ENCODE measurements around the gene VPS4A. TPM values are rescaled to one million over a fixed set of nuclear protein-coding genes. Genes with fewer than 3 reads are reported as not detected.
A peak's percentile ranks its signal among the peaks of the same experiment; 100 is the strongest.

Gene VPS4A
- total RNA-seq, 1 donor from 2014 or later, result 29.2 TPM

DNA sequence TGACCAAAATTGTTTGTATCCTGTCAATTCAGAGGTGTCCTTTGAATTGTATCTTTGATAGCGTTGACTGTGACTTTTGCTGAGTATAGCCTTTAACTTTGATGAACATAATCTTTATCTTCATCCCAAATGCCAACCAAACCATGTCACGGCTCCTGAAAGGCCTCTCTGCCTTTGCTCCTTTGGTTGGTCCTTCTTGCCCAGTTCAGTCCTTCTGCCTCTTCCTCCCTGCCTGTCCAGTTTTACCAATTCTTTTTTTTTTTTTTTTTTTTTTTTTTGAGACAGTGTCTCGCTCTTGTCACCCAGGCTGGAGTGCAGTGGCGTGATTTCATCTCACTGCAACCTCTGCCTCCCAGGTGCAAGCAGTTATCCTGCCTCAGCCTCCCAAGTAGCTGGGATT, 12.9 kb upstream of the VPS4A start:
- no peak overlapping the region for H3K4me3 Mint-ChIP-seq (ENCODE audit: unreplicated experiment)
- H3K9me3 Mint-ChIP-seq (ENCODE audit: low read depth), result no peaks in the 10 kb centered on the region
- DNase-seq (ENCODE audit: low spot score), result no peak
- peaks cover 9% of the 10 kb centered on the region for H3K4me1 Mint-ChIP-seq (ENCODE audit: low read depth)
- H3K27ac Mint-ChIP-seq (ENCODE audit: unreplicated experiment), result no peak overlapping the region
- H3K27me3 Mint-ChIP-seq (ENCODE audit: low read depth), result no peaks in the 10 kb centered on the region
- H3K36me3 Mint-ChIP-seq (ENCODE audit: low read depth), result peaks cover 13% of the 10 kb centered on the region
- TF ChIP-seq CTCF (IDR thresholded peaks at IDR 0.05), result no peak

DNA sequence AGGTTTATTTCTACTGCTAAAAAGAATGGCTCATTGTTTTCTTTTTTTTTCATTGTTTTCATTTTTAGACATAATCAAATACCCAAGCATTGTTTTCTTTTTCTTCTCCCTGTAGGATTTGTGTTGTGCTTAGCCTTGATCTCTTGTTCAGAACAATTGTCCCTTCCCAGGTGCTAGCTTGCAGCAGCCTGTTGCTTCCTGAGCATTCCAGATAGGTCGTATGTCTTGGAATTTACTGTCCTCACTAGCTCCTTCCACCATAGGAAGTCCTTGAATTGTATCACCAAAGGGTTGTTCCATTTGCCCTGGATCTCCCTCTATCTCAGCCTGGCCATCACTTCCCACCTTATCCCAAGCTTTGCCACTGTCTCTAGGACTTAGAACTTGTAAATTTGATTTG, 10.0 kb upstream of the VPS4A start:
- no peaks in the 10 kb centered on the region for H3K9me3 Mint-ChIP-seq (ENCODE audit: low read depth)
- no peak for DNase-seq (ENCODE audit: low spot score)
- H3K27ac Mint-ChIP-seq (ENCODE audit: unreplicated experiment), result no peak overlapping the region
- H3K4me3 Mint-ChIP-seq (ENCODE audit: unreplicated experiment), result no peak overlapping the region
- no peaks in the 10 kb centered on the region for H3K4me1 Mint-ChIP-seq (ENCODE audit: low read depth)
- no peaks in the 10 kb centered on the region for H3K27me3 Mint-ChIP-seq (ENCODE audit: low read depth)
- no peak for TF ChIP-seq CTCF (IDR thresholded peaks at IDR 0.05)
- H3K36me3 Mint-ChIP-seq (ENCODE audit: low read depth), result peaks cover 15% of the 10 kb centered on the region

DNA sequence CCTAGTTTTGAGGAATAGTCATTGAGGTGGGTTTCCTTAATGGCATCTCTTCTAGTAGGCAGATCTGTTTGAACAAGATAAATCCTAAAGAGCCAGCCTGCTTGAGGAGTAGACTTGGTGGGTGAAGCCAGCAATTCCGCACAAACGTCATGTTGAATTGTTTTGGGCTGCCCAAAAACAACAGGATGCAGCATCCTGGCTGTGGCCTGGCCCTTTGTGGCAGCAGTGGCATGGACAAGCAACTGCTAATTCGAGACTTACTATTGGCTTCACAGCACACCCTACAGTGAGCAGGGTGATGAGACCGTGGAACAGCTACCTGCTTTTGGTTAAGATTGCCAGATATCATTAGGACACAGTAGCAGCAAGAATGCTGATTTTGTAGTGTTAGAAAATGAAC, 9.3 kb upstream of the VPS4A start:
- Mint-ChIP-seq H3K9me3 (ENCODE audit: low read depth) (no peaks in the 10 kb centered on the region), H3K27me3 (ENCODE audit: low read depth) (no peaks in the 10 kb centered on the region), H3K27ac (ENCODE audit: unreplicated experiment) (no peak overlapping the region), H3K4me1 (ENCODE audit: low read depth) (no peaks in the 10 kb centered on the region), H3K4me3 (ENCODE audit: unreplicated experiment) (no peak overlapping the region), H3K36me3 (ENCODE audit: low read depth) (peaks cover 14% of the 10 kb centered on the region)
- DNase-seq (ENCODE audit: low spot score), result no peak
- no peak for TF ChIP-seq CTCF (IDR thresholded peaks at IDR 0.05)

DNA sequence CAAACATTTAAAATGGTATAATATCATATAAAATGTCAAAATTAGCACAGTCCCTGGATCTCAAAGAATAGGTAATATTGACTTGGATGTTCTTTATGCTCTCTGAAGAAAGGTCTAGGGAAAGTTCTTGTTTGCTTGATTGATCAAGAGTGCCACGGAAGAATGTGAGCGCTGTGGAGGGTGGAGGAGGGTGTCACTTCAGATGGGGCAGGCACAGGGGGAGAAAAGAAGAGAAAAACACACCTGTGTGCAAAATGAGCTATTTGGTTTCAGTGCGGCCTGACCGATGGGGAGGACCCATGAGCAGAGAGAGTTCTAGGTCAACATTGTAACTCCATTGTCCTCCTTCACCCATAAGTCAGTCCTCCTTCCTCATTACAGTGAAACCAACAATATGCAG, 8.8 kb upstream of the VPS4A start:
- peak overlapping the region; percentile 41 for H3K27ac Mint-ChIP-seq (ENCODE audit: unreplicated experiment)
- no peak for TF ChIP-seq CTCF (IDR thresholded peaks at IDR 0.05)
- no peaks in the 10 kb centered on the region for H3K4me1 Mint-ChIP-seq (ENCODE audit: low read depth)
- H3K36me3 Mint-ChIP-seq (ENCODE audit: low read depth), result peaks cover 14% of the 10 kb centered on the region
- no peak overlapping the region for H3K4me3 Mint-ChIP-seq (ENCODE audit: unreplicated experiment)
- no peaks in the 10 kb centered on the region for H3K27me3 Mint-ChIP-seq (ENCODE audit: low read depth)
- DNase-seq (ENCODE audit: low spot score), result no peak
- H3K9me3 Mint-ChIP-seq (ENCODE audit: low read depth), result no peaks in the 10 kb centered on the region

GRCh38 chr16:69306031-69306430, 5.1 kb upstream of the VPS4A start:
- no peak for DNase-seq (ENCODE audit: low spot score)
- TF ChIP-seq CTCF (IDR thresholded peaks at IDR 0.05), result no peak
- Mint-ChIP-seq H3K27me3 (ENCODE audit: low read depth) (no peaks in the 10 kb centered on the region), H3K4me1 (ENCODE audit: low read depth) (peaks cover 6% of the 10 kb centered on the region), H3K4me3 (ENCODE audit: unreplicated experiment) (no peak overlapping the region), H3K9me3 (ENCODE audit: low read depth) (no peaks in the 10 kb centered on the region), H3K36me3 (ENCODE audit: low read depth) (peaks cover 14% of the 10 kb centered on the region), H3K27ac (ENCODE audit: unreplicated experiment) (no peak overlapping the region)
